Measurements from ENCODE around the gene ADAMTS5. TPM values are rescaled to one million over a fixed set of nuclear protein-coding genes. Genes with fewer than 3 reads are reported as not detected.

ADAMTS5 gene
- total RNA-seq, 1 experiment from 2014 or later = 0.05 TPM

- no peak for TF ChIP-seq CTCF (IDR thresholded peaks at IDR 0.05)
- TF ChIP-seq TCF7L2 (IDR thresholded peaks at IDR 0.05; ENCODE audit: low read depth, low read length) = no peak
- TF ChIP-seq, protein P1, sequence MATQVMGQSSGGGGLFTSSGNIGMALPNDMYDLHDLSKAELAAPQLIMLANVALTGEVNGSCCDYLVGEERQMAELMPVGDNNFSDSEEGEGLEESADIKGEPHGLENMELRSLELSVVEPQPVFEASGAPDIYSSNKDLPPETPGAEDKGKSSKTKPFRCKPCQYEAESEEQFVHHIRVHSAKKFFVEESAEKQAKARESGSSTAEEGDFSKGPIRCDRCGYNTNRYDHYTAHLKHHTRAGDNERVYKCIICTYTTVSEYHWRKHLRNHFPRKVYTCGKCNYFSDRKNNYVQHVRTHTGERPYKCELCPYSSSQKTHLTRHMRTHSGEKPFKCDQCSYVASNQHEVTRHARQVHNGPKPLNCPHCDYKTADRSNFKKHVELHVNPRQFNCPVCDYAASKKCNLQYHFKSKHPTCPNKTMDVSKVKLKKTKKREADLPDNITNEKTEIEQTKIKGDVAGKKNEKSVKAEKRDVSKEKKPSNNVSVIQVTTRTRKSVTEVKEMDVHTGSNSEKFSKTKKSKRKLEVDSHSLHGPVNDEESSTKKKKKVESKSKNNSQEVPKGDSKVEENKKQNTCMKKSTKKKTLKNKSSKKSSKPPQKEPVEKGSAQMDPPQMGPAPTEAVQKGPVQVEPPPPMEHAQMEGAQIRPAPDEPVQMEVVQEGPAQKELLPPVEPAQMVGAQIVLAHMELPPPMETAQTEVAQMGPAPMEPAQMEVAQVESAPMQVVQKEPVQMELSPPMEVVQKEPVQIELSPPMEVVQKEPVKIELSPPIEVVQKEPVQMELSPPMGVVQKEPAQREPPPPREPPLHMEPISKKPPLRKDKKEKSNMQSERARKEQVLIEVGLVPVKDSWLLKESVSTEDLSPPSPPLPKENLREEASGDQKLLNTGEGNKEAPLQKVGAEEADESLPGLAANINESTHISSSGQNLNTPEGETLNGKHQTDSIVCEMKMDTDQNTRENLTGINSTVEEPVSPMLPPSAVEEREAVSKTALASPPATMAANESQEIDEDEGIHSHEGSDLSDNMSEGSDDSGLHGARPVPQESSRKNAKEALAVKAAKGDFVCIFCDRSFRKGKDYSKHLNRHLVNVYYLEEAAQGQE (IDR thresholded peaks at IDR 0.05; ENCODE audit: insufficient read depth in 1 of 2, low read depth in 2 of 2, low read length in 1 of 2) = no peak
- TF ChIP-seq POLR2AphosphoS5 (IDR thresholded peaks at IDR 0.05; ENCODE audit: low read depth, low read length) = no peak
- TF ChIP-seq SIN3A (IDR thresholded peaks at IDR 0.05; ENCODE audit: borderline replicate concordance, insufficient read depth, low read depth, low read length) = no peak
- intact Hi-C loops (cut with micrococcal nuclease; ENCODE audit: unreplicated experiment) = no loop called here
- ChIA-PET CTCF (no interaction called here), POLR2A (no interaction called here)
- H3K36me3 ChIP-seq (ENCODE audit: control insufficient read depth, insufficient read depth, low read length) = no peaks in the 10 kb centered on the region
- no peak overlapping the region for H3K27ac ChIP-seq (ENCODE audit: low read length)
- H3K27me3 ChIP-seq (ENCODE audit: control insufficient read depth, insufficient read depth, low read length) = no peaks in the 10 kb centered on the region; the same call in 1 of the 2 replicates
- H3K4me1 ChIP-seq (ENCODE audit: control insufficient read depth, insufficient read depth, low read length) = no peaks in the 10 kb centered on the region
- no peak for ATAC-seq
- BruUV-seq (replicated peaks) = no TSS peak
- no peak overlapping the region for H3K4me3 ChIP-seq (ENCODE audit: low read depth in 2 of 2, low read length in 2 of 2)
- in situ Hi-C loops (cut with HindIII; ENCODE audit: low pct_unique_long_range_greater_than_20kb, low sequenced_read_pairs) = no loop called here
- no peaks in the 10 kb centered on the region for H3K9me3 ChIP-seq (ENCODE audit: control insufficient read depth, insufficient read depth, low read depth, low read length)
- no peak for DNase-seq (ENCODE audit: low read depth, low spot score)
Measured at GRCh38 chr21:26972192-26972591, 5.3 kb upstream of the ADAMTS5 start.

GRCh38 chr21:26969971-26970725 lies 3.3 kb upstream of the ADAMTS5 start:
- in situ Hi-C loops (cut with HindIII; ENCODE audit: low pct_unique_long_range_greater_than_20kb, low sequenced_read_pairs) (no loop called here), intact Hi-C loops (cut with micrococcal nuclease; ENCODE audit: unreplicated experiment) (no loop called here)
- no peaks in the 10 kb centered on the region for H3K9me3 ChIP-seq (ENCODE audit: control insufficient read depth, insufficient read depth, low read depth, low read length)
- TF ChIP-seq, protein P1 (IDR thresholded peaks at IDR 0.05; ENCODE audit: insufficient read depth in 1 of 2, low read depth in 2 of 2, low read length in 1 of 2) = no peak
- POLR2A ChIA-PET = no interaction called here
- ATAC-seq = no peak
- no peaks in the 10 kb centered on the region for H3K4me1 ChIP-seq (ENCODE audit: control insufficient read depth, insufficient read depth, low read length)
- no peaks in the 10 kb centered on the region for H3K36me3 ChIP-seq (ENCODE audit: control insufficient read depth, insufficient read depth, low read length)
- DNase-seq (ENCODE audit: low read depth, low spot score) = no peak
- H3K27ac ChIP-seq (ENCODE audit: low read length) = no peak overlapping the region
- H3K4me3 ChIP-seq (ENCODE audit: low read depth in 2 of 2, low read length in 2 of 2) = no peak overlapping the region
- no TSS peak for BruUV-seq (replicated peaks)
- H3K27me3 ChIP-seq (ENCODE audit: control insufficient read depth, insufficient read depth, low read length) = no peaks in the 10 kb centered on the region; the same call in 1 of the 2 replicates
- CTCF ChIA-PET = no interaction called here
